HG02943 (cell line): Measurements from ENCODE around the gene LIMS2.

ENCODE experiments used
- ATAC-seq: cut with Tn5 transposase; IDR thresholded peaks from one replicate; pipeline ENCODE4 v1.9.1; 2021; ENCODE audit warnings: mild to moderate bottlenecking, low read depth, moderate library complexity; ENCODE audit not compliant: unreplicated experiment

Gene LIMS2, protein sequence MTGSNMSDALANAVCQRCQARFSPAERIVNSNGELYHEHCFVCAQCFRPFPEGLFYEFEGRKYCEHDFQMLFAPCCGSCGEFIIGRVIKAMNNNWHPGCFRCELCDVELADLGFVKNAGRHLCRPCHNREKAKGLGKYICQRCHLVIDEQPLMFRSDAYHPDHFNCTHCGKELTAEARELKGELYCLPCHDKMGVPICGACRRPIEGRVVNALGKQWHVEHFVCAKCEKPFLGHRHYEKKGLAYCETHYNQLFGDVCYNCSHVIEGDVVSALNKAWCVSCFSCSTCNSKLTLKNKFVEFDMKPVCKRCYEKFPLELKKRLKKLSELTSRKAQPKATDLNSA

DNA sequence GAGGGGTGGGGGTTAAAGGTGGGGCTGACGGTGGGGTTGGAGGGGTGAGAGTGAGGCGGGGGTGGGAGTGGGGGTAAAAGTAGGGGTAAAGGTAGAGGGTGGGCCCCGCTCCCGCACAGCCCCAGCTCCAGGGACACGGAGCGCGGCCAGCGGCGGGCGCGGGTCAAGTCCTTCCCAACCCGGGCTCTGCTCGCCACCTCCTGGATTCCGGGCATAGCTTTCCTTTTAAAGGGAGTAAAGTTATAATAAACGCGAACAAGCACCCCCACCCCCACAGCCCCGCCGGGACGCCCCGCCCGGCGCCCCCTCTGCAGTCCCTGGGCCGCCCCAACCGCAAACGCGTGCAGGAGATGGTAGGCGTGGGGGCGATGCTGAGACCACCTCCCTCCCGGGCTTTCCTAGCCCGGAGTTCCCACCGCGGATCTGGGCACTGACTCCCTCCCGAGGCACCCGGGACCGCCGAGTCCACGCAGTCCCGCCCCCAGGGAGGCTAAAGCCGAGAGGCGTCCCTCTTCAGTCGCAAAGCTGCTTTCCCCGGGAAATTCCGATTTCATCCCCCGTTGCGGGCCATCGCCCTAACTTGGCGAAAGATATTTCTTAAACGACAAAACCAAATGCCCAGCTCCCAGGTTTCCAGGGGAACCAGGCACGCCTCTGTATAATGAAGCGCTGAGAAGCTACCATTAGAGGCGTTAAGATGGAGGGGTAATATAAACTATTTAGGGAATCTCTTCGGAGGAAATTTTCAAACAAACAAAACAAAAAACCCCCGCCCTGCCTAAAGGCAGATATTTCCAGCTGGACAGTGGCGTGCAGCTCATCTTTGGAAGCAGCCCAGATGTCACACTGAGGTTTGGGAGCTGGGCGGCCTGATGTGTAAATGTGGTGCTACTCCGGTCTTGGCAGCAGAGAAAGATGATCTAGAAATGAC lies at the start of gene LIMS2:
TSS of gene LIMS2 (minus strand) at position 200 of the 931 bp plus-strand sequence. CDS start 506 bp downstream, outside the sequence.
- ATAC-seq: no peak

DNA sequence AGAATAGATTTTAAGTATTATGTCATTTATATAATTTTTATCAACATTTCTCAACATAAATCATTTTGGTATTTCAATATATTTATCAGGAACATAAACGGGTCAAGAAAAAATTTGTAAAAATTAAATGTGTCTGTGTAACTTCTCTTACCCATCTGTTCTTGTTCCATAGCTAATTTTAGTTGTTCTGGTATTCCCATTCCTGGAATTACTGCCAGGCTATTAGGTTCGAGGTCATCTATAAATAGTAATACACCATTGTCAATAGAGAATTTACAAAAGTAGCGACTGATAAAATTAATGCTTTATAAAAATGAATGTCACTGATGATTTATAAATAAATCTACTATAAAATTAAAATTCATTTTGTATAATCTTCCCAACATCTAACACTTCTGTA lies 47.5 kb upstream of the LIMS2 start:
- no peak for ATAC-seq

DNA sequence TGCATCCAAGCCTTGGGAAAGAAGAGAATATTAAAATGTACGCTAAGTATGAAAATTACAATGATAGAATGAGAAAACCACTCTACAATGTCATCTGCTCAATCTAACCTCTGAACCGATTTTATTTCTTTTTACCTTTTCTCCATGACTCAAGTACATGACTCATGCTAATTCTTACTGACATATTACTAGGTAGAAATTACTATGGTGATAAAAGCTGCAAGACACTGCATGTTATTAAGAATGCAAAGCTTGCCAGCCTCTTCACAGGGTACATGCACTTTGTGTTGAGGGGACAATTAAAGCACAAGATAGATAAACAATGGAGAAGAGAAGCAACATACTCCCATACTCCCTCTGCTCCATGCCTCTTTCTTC lies 46.6 kb upstream of the LIMS2 start:
- ATAC-seq: no peak

DNA sequence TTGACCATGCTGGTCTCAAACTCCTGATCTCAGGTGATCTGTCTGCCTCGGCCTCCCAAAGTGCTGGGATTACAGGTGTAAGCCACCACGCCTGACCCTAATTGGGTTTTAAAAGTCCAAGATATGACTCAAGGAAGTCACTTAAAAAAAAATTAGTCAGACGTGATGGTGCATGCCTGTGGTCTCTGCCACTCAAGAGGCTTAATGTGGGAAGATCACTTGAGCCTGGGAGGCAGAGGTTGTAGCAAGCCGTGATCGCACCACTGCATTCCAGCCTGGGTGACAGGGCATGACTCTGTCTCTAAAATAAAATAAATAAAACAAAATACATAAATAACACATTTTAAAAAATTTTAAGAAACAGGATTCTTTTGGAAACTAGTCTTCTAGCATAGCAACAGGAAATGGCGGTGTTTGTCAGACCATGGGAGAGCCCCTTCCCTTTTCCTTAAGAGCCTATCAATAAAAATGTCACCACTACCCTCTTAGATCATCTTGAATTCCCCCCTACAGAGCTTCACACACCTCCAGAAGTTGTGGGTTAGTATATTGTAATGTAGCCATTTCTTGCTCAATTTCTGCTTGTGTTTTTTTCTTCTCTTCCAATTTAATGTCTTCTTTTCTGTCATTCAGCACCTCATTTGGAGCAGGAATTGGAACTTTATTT lies 46.1 kb upstream of the LIMS2 start:
- no peak for ATAC-seq

DNA sequence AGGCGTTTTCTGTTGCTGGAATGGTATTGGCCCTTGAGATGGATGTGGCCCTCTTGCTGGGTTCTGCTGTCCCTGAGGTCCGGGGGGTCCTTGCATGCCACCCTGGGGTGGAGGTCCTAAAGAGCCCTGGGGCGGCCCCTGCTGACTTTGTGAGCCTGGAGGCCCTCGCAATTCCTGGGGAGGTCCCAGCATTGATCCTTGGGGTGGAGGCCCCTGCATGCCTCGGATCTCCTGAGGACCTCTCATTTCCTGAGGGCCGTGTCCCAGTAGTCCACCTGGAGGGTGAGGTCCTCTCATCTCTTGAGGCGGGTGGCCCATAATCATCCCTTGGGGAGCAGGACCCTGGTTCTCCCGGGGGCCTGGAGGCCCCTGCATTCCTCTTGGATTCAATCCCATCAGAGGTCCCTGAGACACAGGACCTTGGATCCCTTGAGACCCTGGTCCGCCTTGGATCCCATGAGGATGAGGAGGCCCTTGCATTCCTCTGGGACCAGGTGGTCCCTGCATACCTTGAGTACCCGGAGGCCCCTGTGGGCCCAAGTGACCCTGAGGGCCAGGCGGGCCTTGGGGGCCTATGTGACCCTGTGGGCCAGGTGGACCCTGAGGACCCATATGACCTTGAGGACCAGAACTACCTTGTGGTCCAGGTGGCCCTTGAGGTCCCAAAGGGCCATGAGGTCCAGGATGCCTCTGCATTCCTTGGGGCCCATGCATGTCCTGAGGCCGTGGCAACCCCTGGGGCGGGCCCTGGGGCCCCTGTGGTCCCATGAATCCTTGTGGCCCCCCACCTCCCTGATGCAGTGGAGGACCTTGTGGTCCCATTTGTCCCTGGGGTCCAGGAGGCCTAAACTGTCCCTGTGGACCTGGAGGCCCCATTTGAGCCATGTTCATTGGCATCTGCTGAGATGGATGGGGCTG lies 44.2 kb upstream of the LIMS2 start:
- no peak for ATAC-seq

DNA sequence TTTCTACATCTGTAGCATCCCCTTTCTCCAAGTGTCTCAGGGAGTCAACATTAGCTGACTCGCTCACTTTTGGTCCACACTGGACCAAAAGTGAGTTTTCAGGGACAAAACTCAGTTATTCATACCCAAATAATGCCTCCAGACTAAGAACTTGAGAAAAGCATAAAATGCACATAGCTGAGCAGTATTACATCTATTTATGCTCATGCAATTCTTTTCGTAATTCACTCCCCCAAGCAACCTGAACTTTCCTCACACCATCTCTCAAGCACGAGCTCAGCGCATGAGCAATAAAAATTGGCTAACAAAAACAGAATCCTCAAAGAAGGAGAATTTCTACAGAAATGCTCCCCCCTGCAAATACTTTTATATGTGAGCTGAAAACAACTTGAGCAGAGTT lies 42.9 kb upstream of the LIMS2 start:
- ATAC-seq: no peak

DNA sequence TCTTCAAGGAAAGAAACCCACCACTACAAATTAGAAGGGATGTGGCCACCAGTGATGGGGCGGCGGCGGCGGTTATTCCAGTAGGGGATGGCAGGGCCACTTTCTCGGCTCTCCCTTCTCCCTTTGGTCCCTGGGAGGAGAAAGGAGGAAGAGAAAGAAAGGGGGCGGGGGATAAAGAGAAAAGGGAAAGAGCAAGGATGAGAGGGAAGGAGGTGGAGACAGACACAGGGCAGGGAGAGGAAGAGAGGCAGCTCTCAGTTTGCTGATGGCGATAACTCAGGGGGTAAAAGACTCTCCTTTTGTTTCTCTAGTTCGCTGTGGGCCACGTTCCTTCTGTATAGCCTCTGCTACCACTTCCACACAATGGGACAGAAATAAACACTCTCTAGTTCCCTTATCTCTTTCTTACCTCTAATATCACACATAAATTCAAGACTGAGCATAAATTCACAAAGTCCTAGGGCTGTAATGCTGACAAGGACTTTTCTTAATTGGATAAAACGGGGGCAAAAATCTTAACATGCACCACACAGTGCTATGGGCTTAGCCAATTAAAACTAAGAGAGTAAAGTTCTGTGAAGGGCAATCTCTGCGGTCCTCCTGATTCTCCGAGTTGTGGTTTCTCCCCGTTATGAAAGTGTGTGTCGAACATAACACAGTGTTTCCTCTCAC lies 40.6 kb upstream of the LIMS2 start:
- ATAC-seq: no peak

DNA sequence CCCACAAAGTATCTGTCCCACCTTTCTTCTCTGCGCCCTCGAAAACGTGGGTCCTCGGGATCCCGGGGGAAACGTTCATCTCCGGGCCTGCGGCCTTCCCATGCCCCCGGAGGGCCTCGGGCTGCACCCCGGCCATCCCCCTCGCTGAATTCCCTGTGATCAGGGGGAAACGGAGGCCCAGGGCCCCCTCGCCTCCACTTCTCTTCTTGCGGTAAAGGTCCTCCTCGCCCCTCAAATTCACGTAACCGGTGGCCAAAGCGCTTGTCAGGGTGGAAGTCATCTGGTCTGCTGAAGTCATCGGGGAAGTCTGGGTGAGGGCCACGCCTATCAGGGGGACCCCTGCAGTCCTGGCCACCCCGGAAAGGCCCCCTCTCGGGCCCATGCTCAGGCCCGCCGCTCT lies 38.2 kb upstream of the LIMS2 start:
- no peak for ATAC-seq

DNA sequence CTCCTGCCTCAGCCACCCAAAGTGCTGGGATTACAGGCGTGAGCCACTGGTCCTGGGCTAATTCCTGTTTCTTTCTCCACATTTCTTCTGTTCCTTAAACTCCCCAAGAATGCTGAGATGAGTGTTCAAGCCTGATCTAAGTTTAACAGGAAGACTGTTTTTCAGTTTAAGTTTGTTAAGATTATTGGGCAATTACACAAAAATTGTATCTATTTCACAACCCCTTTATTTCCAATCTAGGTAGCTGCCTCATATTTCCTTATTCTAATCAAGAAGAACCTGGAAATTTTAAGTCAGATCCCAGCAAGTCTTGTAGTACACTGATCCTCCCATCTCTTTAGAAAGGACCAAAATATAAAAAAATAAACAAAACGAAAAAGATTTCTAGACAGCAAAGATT lies 37.7 kb upstream of the LIMS2 start:
- ATAC-seq: no peak

DNA sequence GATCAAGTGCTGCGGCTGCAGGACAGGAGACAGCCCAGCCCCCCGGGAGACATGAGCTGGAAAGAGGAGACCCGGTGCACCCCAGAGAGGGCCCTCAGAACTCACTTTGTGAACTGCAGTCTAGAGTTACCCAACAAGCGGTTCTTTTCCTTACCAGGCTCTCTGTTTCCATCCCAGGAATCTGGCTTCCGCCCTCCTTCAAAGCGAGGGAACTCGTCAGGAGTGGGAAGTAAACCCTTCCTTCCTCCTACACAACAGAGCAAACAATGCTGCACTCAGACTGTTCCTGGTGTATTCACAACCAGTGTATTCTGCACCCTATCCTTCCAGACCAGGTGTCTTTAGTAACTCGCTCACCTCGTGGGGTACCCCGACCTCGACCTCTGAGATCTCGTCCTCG lies 34.0 kb upstream of the LIMS2 start:
- no peak for ATAC-seq

DNA sequence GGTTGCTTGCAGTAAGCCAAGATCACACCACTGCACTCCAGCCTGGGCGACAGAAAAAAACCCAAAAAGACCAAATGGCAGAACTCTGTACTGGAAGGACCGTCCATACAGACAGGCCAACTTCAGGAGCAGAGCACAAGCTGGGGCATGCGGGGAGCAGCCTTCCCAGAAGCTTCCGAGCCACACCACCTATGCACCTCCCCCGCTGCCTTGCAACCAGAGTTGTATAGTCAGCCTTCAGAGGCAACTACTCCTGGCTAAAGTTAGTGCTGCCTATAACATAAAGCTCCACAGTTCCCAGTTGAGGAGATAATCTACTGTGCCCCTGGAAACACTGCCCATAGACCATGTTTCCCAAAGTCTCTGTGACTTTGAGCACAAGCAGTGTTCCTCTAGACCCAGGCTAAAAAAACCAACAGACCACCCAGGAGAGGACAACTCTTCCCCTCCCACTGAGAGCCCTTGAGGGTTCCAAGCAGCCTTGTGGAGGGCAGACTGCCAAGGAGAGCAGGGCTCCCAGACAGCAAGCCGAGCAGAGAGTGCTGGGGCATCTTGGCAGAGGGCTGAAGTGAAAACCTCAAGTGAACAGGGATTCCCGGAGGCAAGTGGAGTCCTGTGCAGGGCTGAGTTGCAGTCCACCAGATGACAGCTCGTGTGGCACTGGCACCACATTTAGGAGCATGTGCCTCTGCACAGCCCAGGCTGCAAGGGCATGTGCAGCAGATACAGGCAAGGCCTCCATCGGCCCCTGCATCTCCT lies 32.7 kb upstream of the LIMS2 start:
- no peak for ATAC-seq

DNA sequence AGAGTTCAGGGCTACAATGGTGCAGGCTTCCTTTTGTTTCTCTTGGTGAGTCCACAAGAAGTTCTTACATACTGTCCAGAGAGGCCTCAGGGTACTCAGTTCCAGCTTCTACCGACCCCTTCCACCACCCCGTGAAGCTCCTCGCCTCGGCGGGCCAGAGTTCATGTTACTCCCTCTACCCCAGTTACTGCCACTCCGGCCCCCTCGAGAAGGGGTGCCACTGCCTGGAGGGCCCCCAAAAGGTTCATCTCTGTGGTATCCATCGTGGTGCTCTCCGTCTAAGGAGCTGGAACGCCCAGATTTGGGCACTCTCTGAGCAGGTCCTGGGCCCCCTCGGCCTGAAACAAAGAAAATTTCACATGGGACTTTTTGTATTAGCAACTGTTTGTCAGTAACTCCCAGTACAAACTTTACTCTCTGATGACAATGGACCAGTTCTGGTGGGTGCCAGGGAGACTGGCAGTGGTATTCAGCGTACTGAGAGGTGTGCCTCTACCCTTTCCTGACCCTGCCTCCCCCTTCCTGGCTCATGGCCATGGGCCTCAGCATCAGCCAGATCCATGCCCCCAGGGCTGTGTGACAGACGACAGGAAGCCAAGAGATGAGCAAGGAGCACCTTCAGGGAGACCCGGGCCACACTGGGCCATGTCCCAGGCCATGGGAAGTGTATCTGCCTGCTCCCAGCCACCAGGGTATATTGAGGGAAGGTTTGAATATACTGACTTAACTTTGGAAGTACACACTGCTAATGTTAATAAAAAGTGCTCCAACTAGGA lies 31.1 kb upstream of the LIMS2 start:
- no peak for ATAC-seq

DNA sequence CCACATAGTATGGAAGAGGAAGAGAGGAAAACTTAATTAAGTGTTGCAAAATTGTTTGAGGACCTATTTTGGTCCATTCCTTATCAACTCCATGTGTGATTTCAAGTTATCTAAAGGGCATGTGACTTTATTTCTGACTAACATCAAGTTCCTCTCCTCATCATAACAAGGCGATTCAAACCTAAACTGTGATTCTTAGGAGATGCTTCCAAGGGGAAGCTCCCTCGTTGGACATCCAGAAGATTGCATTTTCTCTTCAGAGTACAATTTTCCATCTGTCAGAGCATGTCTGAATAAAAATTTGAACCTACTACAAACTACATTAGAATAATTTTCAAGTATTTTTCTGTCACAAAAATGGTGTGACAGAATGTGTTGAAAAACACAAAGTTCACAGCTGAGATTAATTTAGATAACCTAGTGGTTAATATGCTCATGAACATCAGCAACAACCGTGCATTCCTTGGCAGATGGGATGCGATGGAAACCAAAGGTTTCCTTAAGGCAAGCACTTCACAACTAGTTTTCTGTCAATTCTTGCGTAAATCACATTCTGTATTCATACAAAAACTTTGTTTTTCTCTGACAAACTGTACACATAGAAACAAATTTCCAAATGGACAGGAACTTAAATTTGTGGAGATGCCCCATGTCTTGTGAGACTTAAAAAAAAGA lies 30.2 kb upstream of the LIMS2 start:
- ATAC-seq: no peak

DNA sequence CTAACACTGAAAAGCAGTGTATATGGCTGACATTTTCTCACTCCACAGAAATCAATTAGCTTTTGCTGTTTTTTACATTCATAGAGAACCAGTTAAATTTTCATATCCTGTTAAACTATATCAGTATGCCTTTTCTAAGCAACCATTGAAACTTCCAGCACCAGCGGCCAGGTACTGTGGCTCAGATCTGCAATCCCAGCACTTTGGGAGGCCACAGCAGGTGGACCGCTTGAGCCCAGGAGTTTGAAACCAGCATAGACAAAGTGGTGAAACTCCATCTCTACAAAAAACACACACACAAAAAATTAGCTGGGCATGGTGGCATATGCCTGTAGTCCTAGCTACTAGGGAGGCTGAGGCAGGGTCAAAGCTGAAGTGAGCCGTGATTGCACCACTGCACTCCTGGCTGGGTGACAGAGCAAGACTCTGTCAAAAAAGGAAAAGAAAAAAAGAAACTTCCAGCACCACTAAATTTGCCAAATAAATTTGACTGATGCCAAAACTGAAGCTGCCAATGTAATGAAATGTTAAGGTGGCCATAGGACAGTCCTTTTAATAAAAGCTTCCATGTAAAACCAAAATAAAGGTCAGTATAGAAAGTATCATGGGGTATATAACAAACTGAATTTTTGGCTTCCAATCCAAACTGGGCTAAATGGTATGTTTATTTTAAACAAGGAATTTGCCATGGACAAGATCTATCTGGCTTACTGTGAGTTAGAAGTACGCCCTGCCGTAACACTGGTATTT lies 29.5 kb upstream of the LIMS2 start:
- no peak for ATAC-seq

DNA sequence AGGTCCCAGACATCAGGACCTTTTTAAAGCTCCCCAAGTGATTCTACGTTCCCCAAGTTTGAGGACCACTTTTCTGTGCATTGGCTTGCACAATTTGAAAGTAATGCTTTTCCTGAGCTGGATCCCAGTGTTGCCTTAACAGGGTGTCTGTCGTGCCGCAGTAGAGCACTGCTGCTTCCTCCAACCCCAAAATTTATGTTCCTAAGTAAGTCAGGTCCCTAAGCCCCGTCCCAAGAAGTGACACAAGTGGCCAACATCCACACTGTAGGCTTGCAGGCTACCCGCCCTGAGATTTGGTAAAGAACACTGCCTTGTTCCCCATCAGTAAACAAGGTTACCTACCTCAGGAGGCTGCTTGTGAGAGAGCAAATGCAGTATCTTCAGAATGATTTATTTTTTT lies 28.0 kb upstream of the LIMS2 start:
- no peak for ATAC-seq

DNA sequence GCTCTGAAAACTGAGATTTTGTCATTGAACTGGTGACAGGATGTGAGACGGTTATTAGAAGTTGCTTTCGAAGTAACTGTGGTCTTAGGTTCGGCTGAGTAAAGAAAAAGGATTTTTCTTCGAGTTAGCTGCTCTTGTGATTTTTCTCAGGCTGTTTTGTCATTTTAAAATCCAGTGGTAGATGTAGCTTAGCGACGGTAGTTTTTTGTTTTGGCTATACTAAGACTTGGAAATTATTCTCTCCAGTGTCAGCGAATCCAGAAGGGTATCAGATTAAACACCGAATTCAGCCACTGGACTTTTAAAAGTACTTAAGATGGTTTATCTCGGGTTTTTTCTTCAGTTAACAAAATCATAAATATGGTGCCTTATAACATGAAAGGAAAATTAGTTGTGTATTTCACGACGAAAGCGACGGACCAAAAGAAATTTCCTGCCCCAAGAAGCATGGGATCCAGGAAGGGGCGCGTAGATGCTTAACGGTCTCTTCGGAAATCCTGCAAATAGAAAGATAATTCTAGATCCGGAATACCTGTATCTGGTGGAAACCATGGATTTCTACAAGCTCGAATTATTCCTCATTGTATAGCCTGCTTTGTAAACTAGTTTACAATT lies 27.2 kb upstream of the LIMS2 start:
- ATAC-seq: no peak
